K562 (cell line): ENCODE results near the gene SRRM5. TPM values are rescaled to one million over a fixed set of nuclear protein-coding genes. Genes with fewer than 3 reads are reported as not detected.

Source experiments
- E4F1 ChIP-seq: fragments of 250-450 bp; sonication (Bioruptor Pico); IDR thresholded peaks from 2 replicates; pipeline ENCODE4 v1.5.0; 2021; ENCODE audit warnings: mild to moderate bottlenecking, borderline replicate concordance
- EP300 ChIP-seq: IDR thresholded peaks from 2 replicates; pipeline ENCODE4 v1.6.1; 2012; ENCODE audit warnings: low read length, improper control_type of control experiment
- KAT7 ChIP-seq: sonication (generic); formaldehyde crosslinking; IDR thresholded peaks from 2 replicates; pipeline ENCODE4 v1.8.0; 2022; ENCODE audit warnings: missing genetic modification reagents, mild to moderate bottlenecking, borderline replicate concordance
- NR2C1 ChIP-seq, 2 experiments: fragments of 450-650 bp; IDR thresholded peaks; 2 replicates each; pipeline ENCODE4 v1.6.1; 2017; ENCODE audit warnings: mild to moderate bottlenecking in 2 of 2, antibody characterized with exemption in 1 of 2, inconsistent platforms in 1 of 2, missing compliant biosample characterization in 1 of 2, missing genetic modification characterization in 1 of 2
- POU5F1 ChIP-seq: fragments of 150-350 bp; IDR thresholded peaks from 2 replicates; pipeline ENCODE4 v1.6.1; 2014; ENCODE audit warnings: borderline replicate concordance, low read length, low read depth, mild to moderate bottlenecking; ENCODE audit not compliant: partially characterized antibody
- RFX5 ChIP-seq: IDR thresholded peaks from 2 replicates; pipeline ENCODE4 v1.6.1; 2011; ENCODE audit warnings: low read depth, mild to moderate bottlenecking, improper control_type of control experiment, low read length
- TGIF2 ChIP-seq: sonication (generic); formaldehyde crosslinking; IDR thresholded peaks from 2 replicates; pipeline ENCODE4 v1.8.1; 2022; ENCODE audit warnings: mild to moderate bottlenecking, missing genetic modification reagents, moderate library complexity
- U2AF1 ChIP-seq: fragments of 200-400 bp; formaldehyde crosslinking; optimal IDR thresholded peaks from 2 replicates; pipeline ENCODE3; 2017; ENCODE audit warnings: mild to moderate bottlenecking, low read depth, low read length, moderate library complexity
- ZFP30 ChIP-seq: fragments of 250-450 bp; sonication (Bioruptor Pico); IDR thresholded peaks from 2 replicates; pipeline ENCODE4 v1.8.0; 2022; ENCODE audit warnings: moderate library complexity, mild to moderate bottlenecking, inconsistent platforms, borderline replicate concordance
- ZNF12 ChIP-seq: sonication (generic); formaldehyde crosslinking; IDR thresholded peaks from 2 replicates; pipeline ENCODE4 v1.4.0; 2020; ENCODE audit warnings: mild to moderate bottlenecking, missing genetic modification reagents
- ZNF408 ChIP-seq: fragments of 250-450 bp; sonication (Bioruptor Pico); IDR thresholded peaks from 2 replicates; pipeline ENCODE4 v1.4.0; 2020; ENCODE audit warnings: low read depth, mild to moderate bottlenecking, moderate library complexity
- ZNF551 ChIP-seq: fragments of 250-450 bp; sonication (Bioruptor Pico); IDR thresholded peaks from 2 replicates; pipeline ENCODE4 v1.5.0; 2021; ENCODE audit warnings: mild to moderate bottlenecking, moderate library complexity
- ZNF644 ChIP-seq: fragments of 200-800 bp; sonication (Bioruptor generic); IDR thresholded peaks from 2 replicates; pipeline ENCODE4 v1.6.1; 2016; ENCODE audit warnings: low read depth, missing genetic modification characterization, missing compliant biosample characterization
- polyA plus RNA-seq, 8 experiments: library from polyadenylated mRNA; depleted of rRNA in 4 of 8; stranded (reverse) in 5 of 8; unstranded in 3 of 8; fragments of >200 nt; fragmentation: Nextera tagmentation in 2 of 8; fragmentation: Illumina TruSeq in 1 of 8; extraction: Ambion mirVana in 2 of 8; extraction: Trizol in 1 of 8; gene quantifications; 2 replicates each; pipeline versions ENCODE4 v1.2.1 to v1.2.3, GENCODE V29; 2011 to 2014; ENCODE audit warnings: inconsistent platforms in 1 of 8, missing spikeins in 1 of 8
- total RNA-seq, 7 experiments: library from RNA; depleted of rRNA in 6 of 7; stranded (reverse); fragments of >200 nt in 6 of 7; fragmentation: Illumina TruSeq in 2 of 7; extraction: Trizol in 2 of 7; gene quantifications; 2 replicates each; pipeline versions ENCODE4 v1.2.1 to v1.2.3, GENCODE V29; 2011 to 2021; ENCODE audit warnings: low replicate concordance in 1 of 7
- TF ChIP-seq, protein P1 (sequence below): sonication (generic); formaldehyde crosslinking; IDR thresholded peaks from 2 replicates; pipeline ENCODE4 v1.8.0; 2023; ENCODE audit warnings: mild to moderate bottlenecking, missing genetic modification reagents
- TF ChIP-seq, protein P2 (sequence below), 2 experiments: IDR thresholded peaks; 2 replicates each; pipeline ENCODE4 v1.6.1; 2011; ENCODE audit warnings: borderline replicate concordance in 1 of 2, control low read depth in 1 of 2, low read depth in 1 of 2, low read length in 1 of 2, mild to moderate bottlenecking in 1 of 2, mixed read lengths in 1 of 2, moderate library complexity in 1 of 2; ENCODE audit not compliant: insufficient read depth in 1 of 2, insufficient read length in 1 of 2, poor library complexity in 1 of 2, severe bottlenecking in 1 of 2; ENCODE audit errors: extremely low read depth in 1 of 2
- TF ChIP-seq, protein P3 (sequence below), 2 experiments: fragments of 250-450 bp in 1 of 2; fragments of 450-650 bp in 1 of 2; sonication (Bioruptor Pico) in 1 of 2; IDR thresholded peaks; 2 replicates each; pipeline versions ENCODE4 v1.6.1 to v1.8.0; 2016 to 2021; ENCODE audit warnings: mild to moderate bottlenecking in 2 of 2, moderate library complexity in 2 of 2, missing compliant biosample characterization in 1 of 2, missing genetic modification characterization in 1 of 2

Gene SRRM5
- total and polyA plus RNA-seq, 9 of the 15 experiments (the other 6 are each of a cell fraction or from before 2014, with no cell fraction given) = 0.09 to 0.45 (median 0.18) TPM; not detected in 2

DNA sequence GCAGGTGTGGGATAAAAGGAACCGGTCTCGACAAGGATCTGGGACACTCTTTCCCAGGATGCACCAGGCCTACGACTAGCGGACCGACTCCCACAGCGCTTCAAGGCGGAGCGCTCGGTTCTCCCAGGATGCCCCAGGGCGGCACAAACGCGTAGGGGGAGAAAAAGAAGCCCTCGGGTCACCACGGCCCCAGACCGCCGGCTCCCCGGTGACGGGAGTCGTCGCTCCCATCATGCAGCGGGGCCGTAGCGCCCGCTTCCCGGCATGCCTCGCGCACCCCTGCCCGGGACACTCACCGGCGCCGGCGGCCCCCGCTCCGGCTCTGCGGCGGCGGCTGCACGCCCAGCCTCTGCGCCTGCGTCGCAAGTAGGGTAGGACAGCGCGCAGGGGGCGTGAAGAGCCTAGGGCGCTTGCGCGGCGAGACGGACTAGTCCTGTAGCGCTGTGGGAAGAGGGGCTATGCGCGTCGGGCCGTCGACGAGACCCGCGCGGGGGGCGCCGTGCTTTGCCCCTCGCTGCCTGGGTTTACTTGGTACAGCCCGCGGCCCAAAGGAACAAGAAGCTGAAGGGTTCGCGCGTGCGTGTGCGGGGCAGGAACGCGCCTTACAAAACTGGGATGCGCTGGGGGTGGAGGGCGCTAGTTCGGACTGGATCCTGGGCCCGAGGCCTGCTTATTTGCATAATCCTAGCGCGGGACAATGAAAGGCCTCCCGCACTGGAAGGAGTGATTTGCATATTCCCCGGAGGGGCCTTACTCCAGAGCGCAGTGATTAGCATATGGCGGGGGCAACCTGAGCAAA lies 7.6 kb downstream of the SRRM5 start, which contains the start of gene ZNF428 (continued):
- TF ChIP-seq E4F1 (no peak; the same call in 1 of the 2 replicates), ZNF408 (CRISPR knock-in tag) (no peak), POU5F1 (peak; percentile 52), NR2C1 (IDR thresholded peaks at IDR 0.05) (no peak), NR2C1 (tag; IDR thresholded peaks at IDR 0.05) (no peak), EP300 (no peak), TGIF2 (no peak), KAT7 (0 out of 2 replicates have a peak, but pooled peaks have one; percentile 14), RFX5 (no peak), ZNF644 (tag) (0 out of 2 replicates have a peak, but pooled peaks have one; percentile 24), ZNF551 (CRISPR knock-in tag) (no peak), ZNF12 (CRISPR knock-in tag) (no peak; the same call in 1 of the 2 replicates), ZFP30 (CRISPR knock-in tag) (no peak), U2AF1 (peak; percentile 25)
- TF ChIP-seq, protein P1, sequence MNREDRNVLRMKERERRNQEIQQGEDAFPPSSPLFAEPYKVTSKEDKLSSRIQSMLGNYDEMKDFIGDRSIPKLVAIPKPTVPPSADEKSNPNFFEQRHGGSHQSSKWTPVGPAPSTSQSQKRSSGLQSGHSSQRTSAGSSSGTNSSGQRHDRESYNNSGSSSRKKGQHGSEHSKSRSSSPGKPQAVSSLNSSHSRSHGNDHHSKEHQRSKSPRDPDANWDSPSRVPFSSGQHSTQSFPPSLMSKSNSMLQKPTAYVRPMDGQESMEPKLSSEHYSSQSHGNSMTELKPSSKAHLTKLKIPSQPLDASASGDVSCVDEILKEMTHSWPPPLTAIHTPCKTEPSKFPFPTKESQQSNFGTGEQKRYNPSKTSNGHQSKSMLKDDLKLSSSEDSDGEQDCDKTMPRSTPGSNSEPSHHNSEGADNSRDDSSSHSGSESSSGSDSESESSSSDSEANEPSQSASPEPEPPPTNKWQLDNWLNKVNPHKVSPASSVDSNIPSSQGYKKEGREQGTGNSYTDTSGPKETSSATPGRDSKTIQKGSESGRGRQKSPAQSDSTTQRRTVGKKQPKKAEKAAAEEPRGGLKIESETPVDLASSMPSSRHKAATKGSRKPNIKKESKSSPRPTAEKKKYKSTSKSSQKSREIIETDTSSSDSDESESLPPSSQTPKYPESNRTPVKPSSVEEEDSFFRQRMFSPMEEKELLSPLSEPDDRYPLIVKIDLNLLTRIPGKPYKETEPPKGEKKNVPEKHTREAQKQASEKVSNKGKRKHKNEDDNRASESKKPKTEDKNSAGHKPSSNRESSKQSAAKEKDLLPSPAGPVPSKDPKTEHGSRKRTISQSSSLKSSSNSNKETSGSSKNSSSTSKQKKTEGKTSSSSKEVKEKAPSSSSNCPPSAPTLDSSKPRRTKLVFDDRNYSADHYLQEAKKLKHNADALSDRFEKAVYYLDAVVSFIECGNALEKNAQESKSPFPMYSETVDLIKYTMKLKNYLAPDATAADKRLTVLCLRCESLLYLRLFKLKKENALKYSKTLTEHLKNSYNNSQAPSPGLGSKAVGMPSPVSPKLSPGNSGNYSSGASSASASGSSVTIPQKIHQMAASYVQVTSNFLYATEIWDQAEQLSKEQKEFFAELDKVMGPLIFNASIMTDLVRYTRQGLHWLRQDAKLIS (CRISPR knock-in tag) = no peak; the same call in 1 of the 2 replicates
- TF ChIP-seq, protein P2, sequence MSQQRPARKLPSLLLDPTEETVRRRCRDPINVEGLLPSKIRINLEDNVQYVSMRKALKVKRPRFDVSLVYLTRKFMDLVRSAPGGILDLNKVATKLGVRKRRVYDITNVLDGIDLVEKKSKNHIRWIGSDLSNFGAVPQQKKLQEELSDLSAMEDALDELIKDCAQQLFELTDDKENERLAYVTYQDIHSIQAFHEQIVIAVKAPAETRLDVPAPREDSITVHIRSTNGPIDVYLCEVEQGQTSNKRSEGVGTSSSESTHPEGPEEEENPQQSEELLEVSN (IDR thresholded peaks at IDR 0.05; ENCODE audit: borderline replicate concordance in 1 of 2, extremely low read depth in 1 of 2, insufficient read depth in 1 of 2, insufficient read length in 1 of 2, low read depth in 1 of 2, low read length in 1 of 2, poor library complexity in 1 of 2, severe bottlenecking in 1 of 2) = peak in 1 of 2 experiments; percentile 55
- TF ChIP-seq, protein P3, sequence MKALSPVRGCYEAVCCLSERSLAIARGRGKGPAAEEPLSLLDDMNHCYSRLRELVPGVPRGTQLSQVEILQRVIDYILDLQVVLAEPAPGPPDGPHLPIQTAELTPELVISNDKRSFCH (CRISPR knock-in tag; IDR thresholded peaks at IDR 0.05) = no peak
- TF ChIP-seq, protein P3 (tag; IDR thresholded peaks at IDR 0.05) = peak; percentile 71; the same call in 1 of the 2 replicates
